Panc1 (cell line): ENCODE results near the gene PCED1B. TPM values are rescaled to one million over a fixed set of nuclear protein-coding genes. Genes with fewer than 3 reads are reported as not detected.

Experiments used
- ATAC-seq: fragments of 200-7000 bp; cut with Tn5 transposase; 2 replicates; pipeline ENCODE4 v1.9.1; 2020; ENCODE audit warnings: mild to moderate bottlenecking, moderate library complexity
- BruUV-seq: library from RNA; stranded (reverse); fragments of 400-500 nt; replicated peaks from 2 replicates; lab custom pipeline; 2021; lab: Mats Ljungman, UMichigan
- CTCF ChIA-PET: fragments of 300-600 bp; sonication (Branson Sonifier 250); formaldehyde crosslinking; loops from one replicate; lab custom pipeline; 2022; ENCODE audit warnings: antibody characterized with exemption; lab: Charles Lee
- POLR2A ChIA-PET: fragments of 300-600 bp; sonication (Branson Sonifier 250); formaldehyde crosslinking; loops from one replicate; lab custom pipeline; 2022; ENCODE audit warnings: antibody characterized with exemption; lab: Charles Lee
- DNase-seq: peaks from one replicate; pipeline ENCODE4 v3.0.0-alpha.2; 2010; ENCODE audit warnings: low read depth, low spot score
- H3K27ac ChIP-seq: 2 replicates; pipeline ENCODE4 v1.5.1; 2011; ENCODE audit warnings: mild to moderate bottlenecking, low read length, inconsistent platforms
- H3K27me3 ChIP-seq: fragments of 200-500 bp; sonication (Bioruptor generic); 2 replicates; pipeline ENCODE4 v1.6.0; 2014; ENCODE audit warnings: low read length, inconsistent platforms; ENCODE audit not compliant: control insufficient read depth, insufficient read depth
- H3K36me3 ChIP-seq: fragments of 200-500 bp; sonication (Bioruptor generic); 2 replicates; pipeline ENCODE4 v1.5.1; 2014; ENCODE audit warnings: inconsistent platforms, mild to moderate bottlenecking, low read length, moderate library complexity; ENCODE audit not compliant: control insufficient read depth, insufficient read depth
- H3K4me1 ChIP-seq: 2 replicates; pipeline ENCODE4 v1.5.1; 2011; ENCODE audit warnings: inconsistent platforms, mild to moderate bottlenecking, low read length, moderate library complexity; ENCODE audit not compliant: control insufficient read depth, insufficient read depth
- H3K4me3 ChIP-seq, 2 experiments: 2 replicates each; pipeline ENCODE4 v1.5.1; 2011 to 2012; ENCODE audit warnings: low read depth in 2 of 2, low read length in 2 of 2, mild to moderate bottlenecking in 2 of 2, inconsistent platforms in 1 of 2, moderate library complexity in 1 of 2
- H3K9me3 ChIP-seq: fragments of 200-500 bp; sonication (Bioruptor generic); 2 replicates; pipeline ENCODE4 v1.5.1; 2014; ENCODE audit warnings: low read depth, mild to moderate bottlenecking, inconsistent platforms, low read length, moderate library complexity; ENCODE audit not compliant: control insufficient read depth, insufficient read depth
- POLR2AphosphoS5 ChIP-seq: IDR thresholded peaks from 2 replicates; pipeline ENCODE4 v1.6.1; 2012; ENCODE audit warnings: mild to moderate bottlenecking, low read depth, low read length, moderate library complexity
- REST ChIP-seq, 2 experiments: IDR thresholded peaks; 2 replicates each; pipeline ENCODE4 v1.6.1; 2011 to 2012; ENCODE audit warnings: low read depth in 2 of 2, control low read depth in 1 of 2, low read length in 1 of 2, mild to moderate bottlenecking in 1 of 2, moderate library complexity in 1 of 2; ENCODE audit not compliant: insufficient read depth in 1 of 2
- SIN3A ChIP-seq: IDR thresholded peaks from 2 replicates; pipeline ENCODE4 v1.6.1; 2012; ENCODE audit warnings: low read depth, mild to moderate bottlenecking, low read length, moderate library complexity, borderline replicate concordance; ENCODE audit not compliant: insufficient read depth
- TCF7L2 ChIP-seq: IDR thresholded peaks from 2 replicates; pipeline ENCODE4 v1.6.1; 2011; ENCODE audit warnings: mild to moderate bottlenecking, low read depth, low read length, inconsistent platforms
- in situ Hi-C: cut with HindIII; loops from 2 replicates; pipeline ENCODE4 v1.10.0; 2016; ENCODE audit warnings: low sequenced_read_pairs, low pct_unique_long_range_greater_than_20kb
- intact Hi-C: fragments of 100-400 bp; cut with micrococcal nuclease; formaldehyde crosslinking; loops from one replicate; pipeline ENCODE4 v1.10.0; 2022; ENCODE audit not compliant: unreplicated experiment
- total RNA-seq: library from RNA; stranded (reverse); gene quantifications from one replicate; pipeline ENCODE4 v1.2.1, GENCODE V29; 2021; ENCODE audit not compliant: unreplicated experiment
- TF ChIP-seq, protein P1 (sequence below): fragments of 450-650 bp; IDR thresholded peaks from 2 replicates; pipeline ENCODE4 v1.5.1; 2017; ENCODE audit warnings: mild to moderate bottlenecking

Gene PCED1B
- total RNA-seq, 1 experiment from 2014 or later = 0.82 TPM

DNA sequence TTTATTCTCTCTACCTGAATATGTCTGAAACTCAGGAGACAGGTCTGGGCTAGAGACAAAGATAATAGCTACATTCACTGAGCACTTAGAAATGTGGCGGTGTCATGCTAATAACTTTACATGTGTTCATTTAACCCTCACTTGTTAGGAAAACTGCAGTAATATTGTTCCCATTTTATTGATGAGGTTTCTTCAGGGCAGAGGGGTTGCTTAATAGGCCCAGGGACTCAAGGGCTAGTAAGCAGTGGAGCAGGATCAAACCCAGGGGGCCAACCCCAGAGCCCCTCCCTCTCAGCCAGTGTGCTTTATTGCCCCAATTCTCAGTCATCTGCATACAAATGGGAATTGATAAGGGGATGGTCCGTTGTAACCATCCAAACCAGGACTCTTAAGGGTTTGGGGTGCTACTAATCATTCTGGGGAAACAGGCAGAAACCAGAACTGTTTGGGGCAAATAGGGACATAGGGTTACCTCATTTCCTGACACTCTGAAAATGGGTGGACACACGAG is 143.2 kb downstream of the PCED1B start:
- ChIA-PET CTCF (no interaction called here), POLR2A (no interaction called here)
- Histone ChIP-seq H3K9me3 (no peaks in the 10 kb centered on the region), H3K27me3 (no peaks in the 10 kb centered on the region), H3K4me1 (peaks cover 8% of the 10 kb centered on the region; the same call in 1 of the 2 replicates), H3K36me3 (no peaks in the 10 kb centered on the region), H3K27ac (peak overlapping the region; percentile 25; the same call in 1 of the 2 replicates), H3K4me3 (no peak overlapping the region)
- TF ChIP-seq, protein P1, sequence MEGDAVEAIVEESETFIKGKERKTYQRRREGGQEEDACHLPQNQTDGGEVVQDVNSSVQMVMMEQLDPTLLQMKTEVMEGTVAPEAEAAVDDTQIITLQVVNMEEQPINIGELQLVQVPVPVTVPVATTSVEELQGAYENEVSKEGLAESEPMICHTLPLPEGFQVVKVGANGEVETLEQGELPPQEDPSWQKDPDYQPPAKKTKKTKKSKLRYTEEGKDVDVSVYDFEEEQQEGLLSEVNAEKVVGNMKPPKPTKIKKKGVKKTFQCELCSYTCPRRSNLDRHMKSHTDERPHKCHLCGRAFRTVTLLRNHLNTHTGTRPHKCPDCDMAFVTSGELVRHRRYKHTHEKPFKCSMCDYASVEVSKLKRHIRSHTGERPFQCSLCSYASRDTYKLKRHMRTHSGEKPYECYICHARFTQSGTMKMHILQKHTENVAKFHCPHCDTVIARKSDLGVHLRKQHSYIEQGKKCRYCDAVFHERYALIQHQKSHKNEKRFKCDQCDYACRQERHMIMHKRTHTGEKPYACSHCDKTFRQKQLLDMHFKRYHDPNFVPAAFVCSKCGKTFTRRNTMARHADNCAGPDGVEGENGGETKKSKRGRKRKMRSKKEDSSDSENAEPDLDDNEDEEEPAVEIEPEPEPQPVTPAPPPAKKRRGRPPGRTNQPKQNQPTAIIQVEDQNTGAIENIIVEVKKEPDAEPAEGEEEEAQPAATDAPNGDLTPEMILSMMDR = no peak
- TF ChIP-seq SIN3A (no peak), TCF7L2 (no peak), REST (IDR thresholded peaks at IDR 0.05; ENCODE audit: insufficient read depth in 1 of 2, low read depth in 2 of 2, low read length in 1 of 2) (no peak), POLR2AphosphoS5 (no peak)
- DNase-seq = no peak
- no TSS peak for BruUV-seq
- ATAC-seq = no peak
- in situ Hi-C loops = no loop called here
- intact Hi-C loops = no loop called here

DNA sequence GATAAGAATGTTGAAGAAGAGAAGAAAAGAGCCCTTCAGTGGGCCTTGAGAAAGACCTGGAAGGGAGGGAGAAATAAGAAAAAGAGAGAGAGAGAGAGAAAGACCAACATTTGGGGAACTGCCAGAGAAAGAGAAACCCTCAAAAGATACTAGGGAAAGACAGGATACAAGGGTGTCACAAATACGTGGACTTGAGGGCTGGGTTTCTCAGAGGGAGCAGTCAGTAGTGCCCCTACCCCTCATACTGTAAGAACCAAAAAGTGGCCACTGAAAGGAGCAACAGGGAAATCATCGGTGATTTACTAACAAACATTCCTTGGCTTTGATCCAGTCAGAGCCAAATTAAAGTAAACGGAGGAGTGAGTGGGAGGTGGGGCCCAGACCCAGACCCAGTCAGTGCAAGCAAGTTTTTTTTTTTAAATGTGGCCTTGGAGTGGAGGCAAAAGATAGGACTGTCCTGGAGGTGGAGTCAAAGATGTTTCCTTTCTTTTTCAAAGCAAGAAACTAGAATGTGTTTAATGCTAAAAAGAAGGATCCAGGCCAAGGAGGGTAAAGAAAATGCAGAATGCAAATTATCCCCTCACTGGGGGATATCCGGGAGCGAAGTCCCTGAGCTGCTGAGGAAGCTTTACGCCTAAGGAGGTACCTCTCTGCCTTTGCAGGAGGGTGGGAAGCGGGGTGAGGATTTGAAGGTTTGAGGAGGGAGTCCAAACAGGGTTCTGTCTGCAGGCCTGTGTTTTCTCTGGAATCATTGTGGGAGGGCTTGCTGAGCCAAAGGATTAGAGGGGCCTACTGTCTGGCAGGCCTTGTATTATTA is 143.8 kb downstream of the PCED1B start:
- Histone ChIP-seq H3K36me3 (no peaks in the 10 kb centered on the region), H3K27me3 (no peaks in the 10 kb centered on the region), H3K4me1 (peaks cover 8% of the 10 kb centered on the region; the same call in 1 of the 2 replicates), H3K27ac (peak overlapping the region; percentile 25; the same call in 1 of the 2 replicates), H3K9me3 (no peaks in the 10 kb centered on the region), H3K4me3 (no peak overlapping the region)
- ChIA-PET CTCF (no interaction called here), POLR2A (no interaction called here)
- ATAC-seq (peak; percentile 41; the same call in 1 of the 2 replicates), DNase-seq (no peak)
- BruUV-seq = no TSS peak
- in situ Hi-C loops = no loop called here
- intact Hi-C loops = no loop called here
- no peak for TF ChIP-seq POLR2AphosphoS5
- TF ChIP-seq, protein P1 = no peak
- TF ChIP-seq TCF7L2 = no peak
- TF ChIP-seq SIN3A = no peak
- TF ChIP-seq REST (IDR thresholded peaks at IDR 0.05; ENCODE audit: insufficient read depth in 1 of 2, low read depth in 2 of 2, low read length in 1 of 2) = no peak
